Neural crest cell (in vitro differentiated cells): ENCODE data around the gene SLC27A4. TPM values are rescaled to one million over a fixed set of nuclear protein-coding genes. Genes with fewer than 3 reads are reported as not detected.

Experiments used
- DNase-seq: peaks from one replicate; pipeline ENCODE4 v3.0.0; 2021; ENCODE audit warnings: low read depth, mixed read lengths, low spot score
- H3K27ac Mint-ChIP-seq: one replicate; pipeline ENCODE4 v1.8.0; 2021; ENCODE audit warnings: mild to moderate bottlenecking, mixed read lengths; ENCODE audit not compliant: unreplicated experiment
- H3K27me3 Mint-ChIP-seq: 2 replicates; pipeline ENCODE4 v1.8.0; 2021; ENCODE audit warnings: low read depth, mild to moderate bottlenecking, mixed read lengths
- H3K36me3 Mint-ChIP-seq: 2 replicates; pipeline ENCODE4 v1.8.0; 2021; ENCODE audit warnings: low read depth, mild to moderate bottlenecking, mixed read lengths
- H3K4me1 Mint-ChIP-seq: 2 replicates; pipeline ENCODE4 v1.8.0; 2021; ENCODE audit warnings: mixed read lengths
- H3K4me3 Mint-ChIP-seq: one replicate; pipeline ENCODE4 v1.8.0; 2021; ENCODE audit warnings: mild to moderate bottlenecking, mixed read lengths
- H3K9me3 Mint-ChIP-seq: 2 replicates; pipeline ENCODE4 v1.8.0; 2021; ENCODE audit warnings: mixed read lengths
- CTCF ChIP-seq: fragments of 200-600 bp; sonication (generic); conservative IDR thresholded peaks from 2 replicates; pipeline ENCODE4 v1.5.0; 2021; ENCODE audit warnings: antibody characterized with exemption, mild to moderate bottlenecking
- total RNA-seq: library from RNA; stranded (reverse); gene quantifications from 2 replicates; pipeline ENCODE4 v1.2.1, GENCODE V29; 2021

Gene SLC27A4
- total RNA-seq, 1 donor from 2014 or later, result 45.6 TPM

- Mint-ChIP-seq H3K36me3 (peaks cover 4% of the 10 kb centered on the region), H3K4me3 (no peak overlapping the region), H3K27me3 (peaks cover 3% of the 10 kb centered on the region), H3K4me1 (peaks cover 40% of the 10 kb centered on the region), H3K9me3 (no peaks in the 10 kb centered on the region), H3K27ac (no peak overlapping the region)
- no peak for TF ChIP-seq CTCF
- DNase-seq, result no peak
These were observed 20.5 kb downstream of the SLC27A4 start for GRCh38 chr9:128360826-128361225.

- Mint-ChIP-seq H3K36me3 (no peaks in the 10 kb centered on the region), H3K9me3 (no peaks in the 10 kb centered on the region), H3K27ac (peak overlapping the region; percentile 44), H3K4me1 (peaks cover 41% of the 10 kb centered on the region), H3K4me3 (peak overlapping the region; percentile 76), H3K27me3 (peaks cover 3% of the 10 kb centered on the region)
- TF ChIP-seq CTCF, result no peak
- no peak for DNase-seq
These were observed 21.1 kb downstream of the SLC27A4 start for GRCh38 chr9:128361296-128361985.

GRCh38 chr9:128361986-128362646, 21.8 kb downstream of the SLC27A4 start:
- H3K27me3 Mint-ChIP-seq, result peaks cover 3% of the 10 kb centered on the region

GRCh38 chr9:128362774-128363173, 22.4 kb downstream of the SLC27A4 start:
- peaks cover 3% of the 10 kb centered on the region for H3K27me3 Mint-ChIP-seq
- H3K9me3 Mint-ChIP-seq, result no peaks in the 10 kb centered on the region
- no peak for DNase-seq
- TF ChIP-seq CTCF, result no peak
- no peaks in the 10 kb centered on the region for H3K36me3 Mint-ChIP-seq
- H3K27ac Mint-ChIP-seq, result peak overlapping the region; percentile 3
- H3K4me1 Mint-ChIP-seq, result peaks cover 50% of the 10 kb centered on the region
- peak overlapping the region; percentile 76 for H3K4me3 Mint-ChIP-seq

More at GRCh38 chr9:128361986-128362646, 21.8 kb downstream of the SLC27A4 start:
- DNase-seq, result peak; percentile 81
- Mint-ChIP-seq H3K27ac (peak overlapping the region; percentile 3), H3K9me3 (no peaks in the 10 kb centered on the region), H3K4me1 (peaks cover 48% of the 10 kb centered on the region), H3K4me3 (peak overlapping the region; percentile 76), H3K36me3 (no peaks in the 10 kb centered on the region)
- TF ChIP-seq CTCF, result peak; percentile 96

GRCh38 chr9:128365525-128365924, 25.2 kb downstream of the SLC27A4 start:
- DNase-seq, result no peak
- Mint-ChIP-seq H3K27me3 (peaks cover 3% of the 10 kb centered on the region), H3K36me3 (no peaks in the 10 kb centered on the region), H3K4me3 (peak overlapping the region; percentile 92), H3K27ac (peak overlapping the region; percentile 99), H3K4me1 (peaks cover 61% of the 10 kb centered on the region), H3K9me3 (no peaks in the 10 kb centered on the region)
- TF ChIP-seq CTCF, result no peak
